Measurements from ENCODE around the gene NPAS3. TPM values are rescaled to one million over a fixed set of nuclear protein-coding genes. Genes with fewer than 3 reads are reported as not detected.

NPAS3 gene
- total and polyA plus RNA-seq, 8 donors, result 0.23 to 2.8 (median 1.4) TPM

- Histone ChIP-seq H3K27ac (no peak overlapping the region), H3K36me3 (no peaks in the 10 kb centered on the region), H3K4me1 (no peaks in the 10 kb centered on the region), H3K27me3 (no peaks in the 10 kb centered on the region), H3K4me3 (no peak overlapping the region), H3K9me3 (no peaks in the 10 kb centered on the region)
- intact Hi-C loops (cut with DNase I), result no loop called here
- no peak for FAIRE-seq
- no peak for DNase-seq
- no peak for ATAC-seq
- 80 to 87% methylated on average over 4 of the region's 4 CpGs for WGBS, 2 donors
- TF ChIP-seq CTCF (IDR thresholded peaks at IDR 0.05), result no peak
These were observed 522.4 kb downstream of the NPAS3 start for GRCh38 chr14:33461036-33461435.

- DNase-seq (no peak), FAIRE-seq (no peak), ATAC-seq (no peak)
- Histone ChIP-seq H3K36me3 (no peaks in the 10 kb centered on the region), H3K9me3 (no peaks in the 10 kb centered on the region), H3K4me1 (no peaks in the 10 kb centered on the region), H3K27ac (no peak overlapping the region), H3K27me3 (no peaks in the 10 kb centered on the region), H3K4me3 (no peak overlapping the region)
- intact Hi-C loops (cut with DNase I), result no loop called here
- WGBS, 2 donors, result 92 to 94% methylated on average over 2 of the region's 2 CpGs
- no peak for TF ChIP-seq CTCF (IDR thresholded peaks at IDR 0.05)
These were observed 525.1 kb downstream of the NPAS3 start for GRCh38 chr14:33463731-33464130.

- no peak for ATAC-seq
- FAIRE-seq, result no peak
- DNase-seq, result no peak
- Histone ChIP-seq H3K9me3 (no peaks in the 10 kb centered on the region), H3K4me3 (no peak overlapping the region), H3K27ac (no peak overlapping the region), H3K27me3 (no peaks in the 10 kb centered on the region), H3K36me3 (no peaks in the 10 kb centered on the region), H3K4me1 (no peaks in the 10 kb centered on the region)
- TF ChIP-seq CTCF (IDR thresholded peaks at IDR 0.05), result no peak
- intact Hi-C loops (cut with DNase I), result no loop called here
- WGBS, 2 donors, result 79 to 84% methylated on average over 10 of the region's 10 CpGs
These were observed 525.7 kb downstream of the NPAS3 start for GRCh38 chr14:33464254-33464962.

DNA sequence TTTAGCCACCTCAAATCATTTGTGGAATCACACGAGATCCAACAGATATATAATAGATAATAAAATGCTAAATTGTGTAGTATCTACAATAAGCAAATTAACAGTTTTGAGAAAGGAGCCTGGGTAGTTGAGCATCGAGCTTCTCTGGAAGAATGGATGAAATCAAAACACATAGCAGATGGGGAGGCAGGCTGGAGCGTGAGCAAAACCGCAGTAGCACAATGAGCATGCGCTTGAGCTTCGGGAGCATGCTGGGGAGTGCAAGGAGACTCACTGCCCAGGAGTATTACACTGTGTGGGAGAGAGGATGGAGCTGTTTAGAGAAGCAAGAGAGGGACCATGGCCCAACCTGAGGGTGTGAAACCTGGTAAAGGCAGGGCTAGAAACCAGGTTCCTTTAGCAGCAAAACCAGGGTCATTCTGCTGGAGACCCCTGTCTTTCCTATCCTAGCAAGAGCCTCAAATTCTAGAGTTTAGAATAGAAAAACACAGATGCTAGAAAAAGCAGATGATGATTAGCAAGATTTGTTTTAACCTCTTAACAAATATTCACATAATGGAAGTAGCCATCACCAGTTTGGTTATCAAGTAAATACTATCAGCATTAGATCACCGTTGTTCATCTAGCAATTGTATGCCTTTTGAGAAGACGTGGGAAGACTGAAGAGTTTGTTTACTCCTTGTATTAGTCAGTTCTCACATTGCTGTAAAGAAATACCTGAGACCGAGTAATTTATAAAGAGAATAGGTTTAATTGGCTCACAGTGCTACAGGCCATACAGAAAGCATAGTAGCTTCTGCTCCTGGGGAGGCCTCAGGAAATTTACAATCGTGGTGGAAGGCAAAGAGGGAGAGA, 527.4 kb downstream of the NPAS3 start:
- Histone ChIP-seq H3K9me3 (no peaks in the 10 kb centered on the region), H3K4me3 (no peak overlapping the region), H3K36me3 (no peaks in the 10 kb centered on the region), H3K27me3 (no peaks in the 10 kb centered on the region), H3K4me1 (no peaks in the 10 kb centered on the region), H3K27ac (no peak overlapping the region)
- intact Hi-C loops (cut with DNase I), result no loop called here
- no peak for FAIRE-seq
- DNase-seq, result no peak
- no peak for ATAC-seq
- WGBS, 2 donors, result 76 to 78% methylated on average over 10 of the region's 10 CpGs
- TF ChIP-seq CTCF (IDR thresholded peaks at IDR 0.05), result no peak

- Histone ChIP-seq H3K4me1 (no peaks in the 10 kb centered on the region), H3K9me3 (no peaks in the 10 kb centered on the region), H3K36me3 (no peaks in the 10 kb centered on the region), H3K27me3 (no peaks in the 10 kb centered on the region), H3K27ac (no peak overlapping the region), H3K4me3 (no peak overlapping the region)
- ATAC-seq (no peak), DNase-seq (no peak), FAIRE-seq (no peak)
- 87 to 88% methylated on average over 4 of the region's 4 CpGs for WGBS, 2 donors
- no peak for TF ChIP-seq CTCF (IDR thresholded peaks at IDR 0.05)
- intact Hi-C loops (cut with DNase I), result no loop called here
These were observed 529.3 kb downstream of the NPAS3 start for GRCh38 chr14:33467971-33468370.

Measured in pancreas (tissue), 10 donors.